ENCODE data around the gene PCSK4.
"Not testable (repeated sequence)": the region's sequence is repeated elsewhere in the genome, so short reads cannot be mapped to it uniquely, and the experiment has no call there.

PCSK4 gene

GRCh38 chr19:1502433-1503088, 12.4 kb upstream of the PCSK4 start:
- Histone ChIP-seq H3K4me3 (ENCODE audit: low read length) (no peak overlapping the region; the same call in 1 of the 2 replicates), H3K27me3 (ENCODE audit: insufficient read depth, low read length) (peaks cover 24% of the 10 kb centered on the region), H3K9ac (ENCODE audit: low read depth, low read length) (no peak overlapping the region), H3K36me3 (ENCODE audit: insufficient read depth, low read length) (no peaks in the 10 kb centered on the region), H3K9me3 (ENCODE audit: insufficient read depth, low read depth, low read length) (peaks cover 4% of the 10 kb centered on the region; the same call in 1 of the 2 replicates), H3K27ac (ENCODE audit: low read depth, low read length) (no peak overlapping the region), H3K4me1 (ENCODE audit: insufficient read depth, low read length) (no peaks in the 10 kb centered on the region)
- 81% methylated on average over 14 of the region's 14 CpGs for WGBS

GRCh38 chr19:1501200-1501595, 11.0 kb upstream of the PCSK4 start:
- Histone ChIP-seq H3K36me3 (ENCODE audit: insufficient read depth, low read length) (no peaks in the 10 kb centered on the region), H3K27me3 (ENCODE audit: insufficient read depth, low read length) (peaks cover 24% of the 10 kb centered on the region), H3K9me3 (ENCODE audit: insufficient read depth, low read depth, low read length) (peaks cover 4% of the 10 kb centered on the region; the same call in 1 of the 2 replicates), H3K27ac (ENCODE audit: low read depth, low read length) (no peak overlapping the region), H3K4me1 (ENCODE audit: insufficient read depth, low read length) (no peaks in the 10 kb centered on the region), H3K4me3 (ENCODE audit: low read length) (no peak overlapping the region), H3K9ac (ENCODE audit: low read depth, low read length) (no peak overlapping the region)
- WGBS, result 88% methylated on average over 9 of the region's 9 CpGs

- H3K9me3 ChIP-seq (ENCODE audit: insufficient read depth, low read depth, low read length); H3K27ac ChIP-seq (ENCODE audit: low read depth, low read length); H3K4me1 ChIP-seq (ENCODE audit: insufficient read depth, low read length); H3K9ac ChIP-seq (ENCODE audit: low read depth, low read length); H3K36me3 ChIP-seq (ENCODE audit: insufficient read depth, low read length); H3K4me3 ChIP-seq (ENCODE audit: low read length): not testable (repeated sequence)
- WGBS, result 95% methylated on average over 14 of the region's 34 CpGs
- peaks cover 23% of the 10 kb centered on the region for H3K27me3 ChIP-seq (ENCODE audit: insufficient read depth, low read length)
These were observed 9.1 kb upstream of the PCSK4 start for GRCh38 chr19:1499231-1499630.

- no peak overlapping the region for H3K27ac ChIP-seq (ENCODE audit: low read depth, low read length)
- H3K4me1 ChIP-seq (ENCODE audit: insufficient read depth, low read length), result no peaks in the 10 kb centered on the region
- H3K4me3 ChIP-seq (ENCODE audit: low read length), result no peak overlapping the region
- H3K9me3 ChIP-seq (ENCODE audit: insufficient read depth, low read depth, low read length), result peaks cover 4% of the 10 kb centered on the region; the same call in 1 of the 2 replicates
- no peaks in the 10 kb centered on the region for H3K36me3 ChIP-seq (ENCODE audit: insufficient read depth, low read length)
- H3K9ac ChIP-seq (ENCODE audit: low read depth, low read length), result no peak overlapping the region
- 88% methylated on average over 25 of the region's 25 CpGs for WGBS
- peaks cover 18% of the 10 kb centered on the region for H3K27me3 ChIP-seq (ENCODE audit: insufficient read depth, low read length)
These were observed 7.6 kb upstream of the PCSK4 start for GRCh38 chr19:1497578-1498235.

GRCh38 chr19:1496714-1497577, 6.8 kb upstream of the PCSK4 start:
- Histone ChIP-seq H3K4me3 (ENCODE audit: low read length) (no peak overlapping the region), H3K9ac (ENCODE audit: low read depth, low read length) (no peak overlapping the region), H3K27me3 (ENCODE audit: insufficient read depth, low read length) (peaks cover 21% of the 10 kb centered on the region), H3K36me3 (ENCODE audit: insufficient read depth, low read length) (no peaks in the 10 kb centered on the region), H3K9me3 (ENCODE audit: insufficient read depth, low read depth, low read length) (peaks cover 4% of the 10 kb centered on the region; the same call in 1 of the 2 replicates), H3K4me1 (ENCODE audit: insufficient read depth, low read length) (no peaks in the 10 kb centered on the region), H3K27ac (ENCODE audit: low read depth, low read length) (no peak overlapping the region)
- WGBS, result 87% methylated on average over 39 of the region's 39 CpGs

- no peaks in the 10 kb centered on the region for H3K4me1 ChIP-seq (ENCODE audit: insufficient read depth, low read length)
- H3K9ac ChIP-seq (ENCODE audit: low read depth, low read length), result no peak overlapping the region
- H3K9me3 ChIP-seq (ENCODE audit: insufficient read depth, low read depth, low read length), result peaks cover 4% of the 10 kb centered on the region; the same call in 1 of the 2 replicates
- no peaks in the 10 kb centered on the region for H3K36me3 ChIP-seq (ENCODE audit: insufficient read depth, low read length)
- H3K27ac ChIP-seq (ENCODE audit: low read depth, low read length), result no peak overlapping the region
- H3K27me3 ChIP-seq (ENCODE audit: insufficient read depth, low read length), result peaks cover 30% of the 10 kb centered on the region
- no peak overlapping the region for H3K4me3 ChIP-seq (ENCODE audit: low read length)
- 90% methylated on average over 40 of the region's 40 CpGs for WGBS
These were observed 5.9 kb upstream of the PCSK4 start for GRCh38 chr19:1495799-1496713.

- peaks cover 4% of the 10 kb centered on the region; the same call in 1 of the 2 replicates for H3K9me3 ChIP-seq (ENCODE audit: insufficient read depth, low read depth, low read length)
- H3K9ac ChIP-seq (ENCODE audit: low read depth, low read length), result no peak overlapping the region
- WGBS, result 87% methylated on average over 37 of the region's 37 CpGs
- H3K27me3 ChIP-seq (ENCODE audit: insufficient read depth, low read length), result peaks cover 30% of the 10 kb centered on the region
- no peak overlapping the region for H3K27ac ChIP-seq (ENCODE audit: low read depth, low read length)
- H3K4me1 ChIP-seq (ENCODE audit: insufficient read depth, low read length), result no peaks in the 10 kb centered on the region
- no peaks in the 10 kb centered on the region for H3K36me3 ChIP-seq (ENCODE audit: insufficient read depth, low read length)
- H3K4me3 ChIP-seq (ENCODE audit: low read length), result no peak overlapping the region
These were observed 5.1 kb upstream of the PCSK4 start for GRCh38 chr19:1495051-1495798.

GRCh38 chr19:1494115-1494815, 4.1 kb upstream of the PCSK4 start:
- no peaks in the 10 kb centered on the region for H3K9me3 ChIP-seq (ENCODE audit: insufficient read depth, low read depth, low read length)
- H3K4me3 ChIP-seq (ENCODE audit: low read length), result no peak overlapping the region
- WGBS, result 70% methylated on average over 15 of the region's 15 CpGs
- peaks cover 30% of the 10 kb centered on the region for H3K27me3 ChIP-seq (ENCODE audit: insufficient read depth, low read length)
- no peaks in the 10 kb centered on the region for H3K36me3 ChIP-seq (ENCODE audit: insufficient read depth, low read length)
- 0 out of 2 replicates have a peak, but pooled peaks cover 2% of the 10 kb centered on the region for H3K4me1 ChIP-seq (ENCODE audit: insufficient read depth, low read length)
- H3K27ac ChIP-seq (ENCODE audit: low read depth, low read length), result no peak overlapping the region
- no peak overlapping the region for H3K9ac ChIP-seq (ENCODE audit: low read depth, low read length)

- Histone ChIP-seq H3K9ac (ENCODE audit: low read depth, low read length) (no peak overlapping the region), H3K9me3 (ENCODE audit: insufficient read depth, low read depth, low read length) (no peaks in the 10 kb centered on the region), H3K27me3 (ENCODE audit: insufficient read depth, low read length) (peaks cover 30% of the 10 kb centered on the region), H3K36me3 (ENCODE audit: insufficient read depth, low read length) (no peaks in the 10 kb centered on the region), H3K27ac (ENCODE audit: low read depth, low read length) (no peak overlapping the region), H3K4me3 (ENCODE audit: low read length) (no peak overlapping the region), H3K4me1 (ENCODE audit: insufficient read depth, low read length) (0 out of 2 replicates have a peak, but pooled peaks cover 3% of the 10 kb centered on the region)
- 73% methylated on average over 10 of the region's 10 CpGs for WGBS
These were observed 2.4 kb upstream of the PCSK4 start for GRCh38 chr19:1492474-1493006.
